OCI-LY7 (cell line): ENCODE measurements around the gene OR8H2. TPM values are rescaled to one million over a fixed set of nuclear protein-coding genes. Genes with fewer than 3 reads are reported as not detected.
"Not testable (repeated sequence)": the region's sequence is repeated elsewhere in the genome, so short reads cannot be mapped to it uniquely, and the experiment has no call there.

Experiments used
- Bru-seq: library from RNA; stranded (reverse); fragments of 400-500 nt; gene quantifications from one replicate; lab custom pipeline; 2021; lab: Mats Ljungman, UMichigan
- BruChase-seq, 2 experiments: library from RNA; stranded (reverse); fragments of 400-500 nt; gene quantifications; one replicate each; lab custom pipeline; 2021; lab: Mats Ljungman, UMichigan
- BruUV-seq: library from RNA; stranded (reverse); fragments of 400-500 nt; replicated peaks from 2 replicates; lab custom pipeline; 2021; lab: Mats Ljungman, UMichigan
- CTCF ChIA-PET: fragments of 300-600 bp; sonication (Branson Sonifier 250); formaldehyde crosslinking; loops from one replicate; lab custom pipeline; 2022; ENCODE audit warnings: antibody characterized with exemption; ENCODE audit not compliant: unreplicated experiment; lab: Charles Lee
- POLR2A ChIA-PET: fragments of 300-600 bp; sonication (Branson Sonifier 250); formaldehyde crosslinking; loops from one replicate; lab custom pipeline; 2022; ENCODE audit warnings: antibody characterized with exemption; lab: Charles Lee
- DNase-seq: peaks from one replicate; pipeline ENCODE4 v3.0.0-alpha.2; 2015; ENCODE audit warnings: low spot score
- H2AFZ ChIP-seq: fragments of 200-600 bp; sonication (generic), shearing (Covaris generic); 2 replicates; pipeline ENCODE4 v1.6.1; 2014; ENCODE audit warnings: mild to moderate bottlenecking, antibody characterized with exemption, low read length, moderate library complexity
- H3K27ac ChIP-seq: fragments of 200-600 bp; sonication (generic); 2 replicates; pipeline ENCODE4 v1.5.1; 2014; ENCODE audit warnings: mixed run types, low read depth, mild to moderate bottlenecking, moderate library complexity, low read length, inconsistent platforms; ENCODE audit not compliant: poor library complexity, severe bottlenecking
- H3K36me3 ChIP-seq: fragments of 200-600 bp; sonication (generic); 2 replicates; pipeline ENCODE4 v1.6.1; 2014; ENCODE audit warnings: mild to moderate bottlenecking, antibody characterized with exemption, low read length, moderate library complexity, mixed read lengths; ENCODE audit not compliant: insufficient read depth
- H3K4me1 ChIP-seq: fragments of 200-600 bp; sonication (generic); 2 replicates; pipeline ENCODE4 v1.5.1; 2014; ENCODE audit warnings: mild to moderate bottlenecking, low read length; ENCODE audit not compliant: insufficient read depth, poor library complexity, severe bottlenecking
- H3K4me2 ChIP-seq: fragments of 200-600 bp; sonication (generic); 2 replicates; pipeline ENCODE4 v1.6.1; 2014; ENCODE audit warnings: mild to moderate bottlenecking, low read length
- H3K4me3 ChIP-seq: fragments of 200-600 bp; sonication (generic); 2 replicates; pipeline ENCODE4 v1.5.1; 2014; ENCODE audit warnings: mild to moderate bottlenecking, low read depth, low read length; ENCODE audit not compliant: poor library complexity, severe bottlenecking
- H3K79me2 ChIP-seq: fragments of 200-600 bp; sonication (generic); 2 replicates; pipeline ENCODE4 v1.6.1; 2016; ENCODE audit warnings: low read depth, mild to moderate bottlenecking, low read length, moderate library complexity, mixed read lengths; ENCODE audit not compliant: insufficient read depth
- H3K9me2 ChIP-seq: fragments of 200-600 bp; sonication (generic); 2 replicates; pipeline ENCODE4 v1.6.1; 2016; ENCODE audit warnings: mild to moderate bottlenecking, low read length, mixed read lengths; ENCODE audit not compliant: insufficient read depth
- H3K9me3 ChIP-seq: fragments of 200-600 bp; sonication (generic); 2 replicates; pipeline ENCODE4 v1.6.1; 2014; ENCODE audit warnings: mild to moderate bottlenecking, mixed run types, low read length, mixed read lengths
- H4K20me1 ChIP-seq: fragments of 200-600 bp; sonication (generic); 2 replicates; pipeline ENCODE4 v1.6.1; 2014; ENCODE audit warnings: mild to moderate bottlenecking, antibody characterized with exemption, low read length, moderate library complexity, mixed read lengths; ENCODE audit not compliant: insufficient read depth
- EZH2phosphoT487 ChIP-seq: fragments of 200-600 bp; sonication (generic); IDR thresholded peaks from 2 replicates; pipeline ENCODE4 v1.6.1; 2018; ENCODE audit warnings: low read depth, borderline replicate concordance, mild to moderate bottlenecking, mixed run types, antibody characterized with exemption, low read length, moderate library complexity, mixed read lengths
- intact Hi-C: fragments of 100-400 bp; cut with micrococcal nuclease; formaldehyde crosslinking; loops from one replicate; pipeline ENCODE4 v1.10.0; 2022; ENCODE audit not compliant: unreplicated experiment
- long read RNA-seq: library from polyadenylated mRNA; stranded (forward); transcript quantifications from one replicate; pipeline ENCODE4 v2.0.0, GENCODE V29; 2022
- total RNA-seq, 2 experiments: library from RNA; depleted of rRNA in 1 of 2; stranded (reverse); fragments of >200 nt in 1 of 2; shearing (Covaris generic) in 1 of 2; gene quantifications; 2 replicates each; pipeline ENCODE4 v1.2.3, GENCODE V29; 2014 to 2022
- TF ChIP-seq, protein P1 (sequence below): fragments of 200-600 bp; sonication (generic); conservative IDR thresholded peaks from 2 replicates; pipeline ENCODE4 v1.5.1; 2014; ENCODE audit warnings: mild to moderate bottlenecking, antibody characterized with exemption, low read length, moderate library complexity, mixed read lengths

The OR8H2 gene, protein sequence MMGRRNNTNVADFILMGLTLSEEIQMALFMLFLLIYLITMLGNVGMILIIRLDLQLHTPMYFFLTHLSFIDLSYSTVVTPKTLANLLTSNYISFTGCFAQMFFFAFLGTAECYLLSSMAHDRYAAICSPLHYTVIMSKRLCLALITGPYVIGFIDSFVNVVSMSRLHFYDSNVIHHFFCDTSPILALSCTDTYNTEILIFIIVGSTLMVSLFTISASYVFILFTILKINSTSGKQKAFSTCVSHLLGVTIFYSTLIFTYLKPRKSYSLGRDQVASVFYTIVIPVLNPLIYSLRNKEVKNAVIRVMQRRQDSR
- total RNA-seq (2014; rRNA removed; shearing (Covaris generic)) (not detected in 2 replicates), total RNA-seq (2022) (not detected in 2 replicates), Bru-seq, nascent RNA (not detected), BruChase-seq, experiment 1, labeled RNA remaining after a 6-hour chase (not detected), BruChase-seq, experiment 2, labeled RNA remaining after a 2-hour chase (not detected)
- long read RNA-seq = 0 reads

DNA sequence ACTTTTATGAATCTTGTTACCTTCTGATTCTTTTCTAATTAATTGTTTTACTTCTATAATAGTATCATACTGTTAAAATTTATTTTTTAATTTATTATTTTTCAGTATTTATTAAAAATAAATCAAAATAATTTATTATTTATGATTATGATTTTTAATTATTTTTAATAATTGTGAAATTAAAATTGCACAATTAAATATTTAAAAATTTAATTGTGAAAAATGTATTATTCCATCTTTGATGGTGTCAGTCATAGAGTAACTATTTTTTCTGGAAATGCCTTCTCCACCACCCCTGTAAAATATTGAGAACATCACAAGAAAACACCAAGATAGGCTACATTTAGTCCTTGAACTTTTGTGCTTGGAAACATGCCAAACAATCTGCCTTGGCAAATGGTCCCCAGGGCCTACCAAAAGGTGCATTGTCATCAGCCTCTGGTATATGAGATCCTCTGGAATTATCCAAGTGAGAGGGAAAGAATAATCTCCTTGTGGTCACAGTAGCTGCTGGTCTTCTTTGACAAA is at the start of gene OR8H2:
OR8H2 (plus strand) TSS at position 478 of the 528 bp plus-strand sequence. CDS start 1,356 bp downstream, outside the sequence.
- H3K4me2 ChIP-seq = no peak within 1 kb of the TSS
- H4K20me1 ChIP-seq = no peaks in the 10 kb centered on the region
- no peaks in the 10 kb centered on the region for H3K9me3 ChIP-seq
- no peaks in the 10 kb centered on the region for H3K9me2 ChIP-seq
- DNase-seq = no peak
- no peak within 1 kb of the TSS for H2AFZ ChIP-seq
- no peak within 1 kb of the TSS for H3K27ac ChIP-seq
- no TSS peak for BruUV-seq
- TF ChIP-seq EZH2phosphoT487 = no peak
- TF ChIP-seq, protein P1, sequence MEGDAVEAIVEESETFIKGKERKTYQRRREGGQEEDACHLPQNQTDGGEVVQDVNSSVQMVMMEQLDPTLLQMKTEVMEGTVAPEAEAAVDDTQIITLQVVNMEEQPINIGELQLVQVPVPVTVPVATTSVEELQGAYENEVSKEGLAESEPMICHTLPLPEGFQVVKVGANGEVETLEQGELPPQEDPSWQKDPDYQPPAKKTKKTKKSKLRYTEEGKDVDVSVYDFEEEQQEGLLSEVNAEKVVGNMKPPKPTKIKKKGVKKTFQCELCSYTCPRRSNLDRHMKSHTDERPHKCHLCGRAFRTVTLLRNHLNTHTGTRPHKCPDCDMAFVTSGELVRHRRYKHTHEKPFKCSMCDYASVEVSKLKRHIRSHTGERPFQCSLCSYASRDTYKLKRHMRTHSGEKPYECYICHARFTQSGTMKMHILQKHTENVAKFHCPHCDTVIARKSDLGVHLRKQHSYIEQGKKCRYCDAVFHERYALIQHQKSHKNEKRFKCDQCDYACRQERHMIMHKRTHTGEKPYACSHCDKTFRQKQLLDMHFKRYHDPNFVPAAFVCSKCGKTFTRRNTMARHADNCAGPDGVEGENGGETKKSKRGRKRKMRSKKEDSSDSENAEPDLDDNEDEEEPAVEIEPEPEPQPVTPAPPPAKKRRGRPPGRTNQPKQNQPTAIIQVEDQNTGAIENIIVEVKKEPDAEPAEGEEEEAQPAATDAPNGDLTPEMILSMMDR = no peak
- ChIA-PET CTCF (no interaction called here), POLR2A (no interaction called here)
- no peak within 1 kb of the TSS for H3K4me3 ChIP-seq
- H3K79me2 ChIP-seq = no peaks in the 10 kb centered on the region
- H3K4me1 ChIP-seq = no peaks in the 10 kb centered on the region
- no peaks in the 10 kb centered on the region for H3K36me3 ChIP-seq
- intact Hi-C loops = no loop called here

DNA sequence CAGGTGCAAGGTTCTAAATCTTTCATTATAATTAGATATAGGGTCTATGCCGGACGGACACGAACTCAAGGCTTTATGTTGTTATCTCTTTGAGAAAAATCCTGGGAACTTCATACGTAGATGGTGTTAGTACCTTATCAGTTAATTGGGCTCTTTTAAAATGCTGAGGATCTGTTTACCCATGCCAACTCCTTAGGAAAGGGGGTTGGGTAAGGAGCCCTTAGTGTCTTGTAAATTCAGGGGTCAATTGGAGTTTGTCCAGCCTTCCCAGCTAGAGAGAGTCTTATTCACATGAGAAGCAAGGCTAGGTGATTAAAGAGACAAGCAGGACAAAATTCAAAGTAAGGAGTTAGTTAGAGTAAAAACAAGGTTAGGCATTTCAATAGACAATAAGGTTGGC is 47.1 kb upstream of the OR8H2 start:
- H2AFZ ChIP-seq, BruUV-seq, H3K4me3 ChIP-seq, CTCF ChIA-PET, H4K20me1 ChIP-seq, intact Hi-C loops, H3K27ac ChIP-seq, H3K79me2 ChIP-seq, H3K4me1 ChIP-seq, H3K9me3 ChIP-seq, H3K36me3 ChIP-seq, H3K4me2 ChIP-seq, DNase-seq, H3K9me2 ChIP-seq: not testable (repeated sequence)
- POLR2A ChIA-PET = interaction anchor here (0.7 kb wide), 1 partner anchor 345 kb away, joined by 3 read pairs; no protein-coding TSS in a partner anchor

DNA sequence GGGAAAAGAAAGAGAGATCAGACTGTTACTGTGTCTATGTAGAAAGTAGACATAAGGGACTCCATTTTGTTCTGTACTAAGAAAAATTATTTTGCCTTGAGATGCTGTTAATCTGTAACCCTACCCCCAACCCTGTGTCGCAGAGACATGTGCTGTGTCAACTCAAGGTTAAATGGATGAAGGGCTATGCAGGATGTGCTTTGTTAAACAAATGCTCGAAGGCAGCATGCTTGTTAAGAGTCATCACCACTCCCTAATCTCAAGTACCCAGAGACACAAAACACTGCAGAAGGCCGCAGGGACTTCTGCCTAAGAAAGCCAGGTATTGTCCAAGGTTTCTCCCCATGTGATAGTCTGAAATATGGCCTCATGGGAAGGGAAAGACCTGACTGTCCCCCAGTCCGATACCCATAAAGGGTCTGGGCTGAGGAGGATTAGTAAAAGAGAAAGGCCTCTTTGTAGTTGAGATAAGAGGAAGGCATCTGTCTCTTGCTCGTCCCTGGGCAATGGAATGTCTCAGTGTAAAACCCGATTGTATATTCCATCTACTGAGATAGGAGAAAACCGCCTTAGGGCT is 45.7 kb upstream of the OR8H2 start:
- BruUV-seq, POLR2A ChIA-PET, H4K20me1 ChIP-seq, H3K79me2 ChIP-seq, H3K9me3 ChIP-seq, H2AFZ ChIP-seq, H3K4me2 ChIP-seq, H3K4me3 ChIP-seq, intact Hi-C loops, H3K36me3 ChIP-seq, H3K9me2 ChIP-seq, CTCF ChIA-PET, DNase-seq, H3K4me1 ChIP-seq, H3K27ac ChIP-seq: not testable (repeated sequence)

DNA sequence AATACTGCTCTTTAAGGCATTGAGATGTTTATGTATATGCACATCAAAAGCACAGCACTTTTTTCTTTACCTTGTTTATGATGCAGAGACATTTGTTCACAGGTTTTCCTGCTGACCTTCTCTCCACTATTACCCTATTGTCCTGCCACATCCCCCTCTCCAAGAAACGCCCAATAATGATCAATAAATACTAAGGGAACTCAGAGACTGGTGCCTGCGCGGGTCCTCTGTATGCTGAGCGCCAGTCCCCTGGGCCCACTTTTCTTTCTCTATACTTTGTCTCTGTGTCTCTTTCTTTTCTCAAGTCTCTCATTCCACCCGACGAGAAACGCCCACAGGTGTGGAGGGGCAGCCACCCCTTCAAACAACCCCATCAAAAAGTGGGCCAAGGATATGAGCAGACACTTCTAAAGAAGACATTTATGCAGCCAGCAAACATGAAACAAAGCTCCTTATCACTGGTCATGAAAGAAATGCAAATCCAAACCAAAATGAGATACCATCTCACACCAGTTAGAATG is 45.2 kb upstream of the OR8H2 start:
- POLR2A ChIA-PET = not testable (repeated sequence)

More for the DNA sequence above, 45.2 kb upstream of the OR8H2 start:
- H3K27ac ChIP-seq, H3K9me2 ChIP-seq, H3K4me1 ChIP-seq, intact Hi-C loops, CTCF ChIA-PET, H2AFZ ChIP-seq, BruUV-seq, H4K20me1 ChIP-seq, H3K79me2 ChIP-seq, H3K4me3 ChIP-seq, H3K36me3 ChIP-seq, H3K9me3 ChIP-seq, H3K4me2 ChIP-seq, DNase-seq: not testable (repeated sequence)
